ENCODE results near the gene CERS6. TPM values are rescaled to one million over a fixed set of nuclear protein-coding genes. Genes with fewer than 3 reads are reported as not detected.

Gene CERS6
- total and polyA plus RNA-seq, 12 donors, result 5.0 to 110 (median 29.6) TPM

DNA sequence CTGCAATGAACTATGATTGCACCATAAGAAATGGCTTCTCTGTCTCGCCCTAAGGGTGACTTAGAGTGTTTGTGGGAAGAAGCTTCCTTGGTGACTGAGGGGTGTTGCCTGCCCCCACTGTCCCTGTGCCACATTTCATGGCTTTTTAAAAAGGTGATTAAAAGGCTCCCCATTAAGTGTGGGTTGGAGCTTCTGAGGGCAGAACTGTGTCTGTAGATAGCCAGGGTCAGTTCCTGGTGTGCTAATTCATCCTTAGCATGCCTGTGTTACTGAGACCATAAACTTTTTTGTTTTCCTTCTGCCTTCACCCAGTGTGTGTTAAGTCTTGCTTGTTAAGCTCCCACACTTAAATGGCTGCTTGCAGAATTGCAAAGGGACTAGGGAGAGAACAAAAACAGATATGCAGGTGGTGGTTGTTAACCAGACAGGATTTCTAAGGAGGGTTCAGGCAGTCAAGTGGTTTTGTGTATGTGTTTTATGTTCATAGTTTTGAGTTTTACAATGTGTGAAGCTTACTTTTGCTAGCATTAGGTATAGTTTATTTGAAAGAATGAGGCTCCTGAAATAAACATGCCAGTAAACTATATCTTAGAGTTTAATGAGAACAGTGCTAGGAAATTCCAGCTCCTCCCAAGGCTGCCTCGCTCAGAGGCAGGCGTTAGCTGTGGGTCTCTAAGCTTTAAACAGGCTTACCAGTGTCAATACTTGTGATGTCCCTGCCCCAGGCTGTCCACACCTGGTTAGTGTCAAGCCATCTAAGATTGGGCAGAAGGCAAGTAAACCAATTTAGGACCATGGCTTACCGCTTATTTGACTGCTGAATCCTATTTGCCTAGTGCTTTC, 14.5 kb downstream of the CERS6 start:
- DNase-seq, result peak in 1 of 7 donors; percentile 59
- peaks cover 6 to 38% of the 10 kb centered on the region in 2 donors for H3K4me1 ChIP-seq (replicated peaks in 1 of 2)
- 78 to 89% (median 86%) methylated on average over 4 of the region's 4 CpGs for WGBS, 4 donors

DNA sequence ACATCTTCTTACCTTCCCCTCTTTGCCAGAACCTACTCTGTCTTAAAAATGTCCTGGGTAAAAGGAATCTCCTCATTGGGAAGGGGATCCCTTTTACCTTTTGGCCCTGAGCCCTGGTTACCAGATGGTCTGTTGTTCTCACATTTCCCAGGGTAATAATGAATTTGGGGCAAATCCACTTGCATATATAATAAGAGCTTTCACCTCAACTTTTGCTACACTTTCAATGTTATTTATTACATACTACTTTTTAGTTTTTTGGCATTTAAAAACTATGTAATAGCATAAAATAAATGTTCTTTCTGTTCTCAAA, 15.0 kb downstream of the CERS6 start:
- DNase-seq, result no peak
- no peak for TF ChIP-seq POLR2A (IDR thresholded peaks at IDR 0.05)
- TF ChIP-seq, protein P1, sequence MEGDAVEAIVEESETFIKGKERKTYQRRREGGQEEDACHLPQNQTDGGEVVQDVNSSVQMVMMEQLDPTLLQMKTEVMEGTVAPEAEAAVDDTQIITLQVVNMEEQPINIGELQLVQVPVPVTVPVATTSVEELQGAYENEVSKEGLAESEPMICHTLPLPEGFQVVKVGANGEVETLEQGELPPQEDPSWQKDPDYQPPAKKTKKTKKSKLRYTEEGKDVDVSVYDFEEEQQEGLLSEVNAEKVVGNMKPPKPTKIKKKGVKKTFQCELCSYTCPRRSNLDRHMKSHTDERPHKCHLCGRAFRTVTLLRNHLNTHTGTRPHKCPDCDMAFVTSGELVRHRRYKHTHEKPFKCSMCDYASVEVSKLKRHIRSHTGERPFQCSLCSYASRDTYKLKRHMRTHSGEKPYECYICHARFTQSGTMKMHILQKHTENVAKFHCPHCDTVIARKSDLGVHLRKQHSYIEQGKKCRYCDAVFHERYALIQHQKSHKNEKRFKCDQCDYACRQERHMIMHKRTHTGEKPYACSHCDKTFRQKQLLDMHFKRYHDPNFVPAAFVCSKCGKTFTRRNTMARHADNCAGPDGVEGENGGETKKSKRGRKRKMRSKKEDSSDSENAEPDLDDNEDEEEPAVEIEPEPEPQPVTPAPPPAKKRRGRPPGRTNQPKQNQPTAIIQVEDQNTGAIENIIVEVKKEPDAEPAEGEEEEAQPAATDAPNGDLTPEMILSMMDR (IDR thresholded peaks at IDR 0.05), result no peak
- Histone ChIP-seq H3K4me3 (no peak overlapping the region), H3K27me3 (no peaks in the 10 kb centered on the region), H3K36me3 (replicated peaks in 1 of 2) (no peaks in the 10 kb centered on the region), H3K4me1 (replicated peaks in 1 of 2) (peaks cover 2 to 32% of the 10 kb centered on the region in 2 donors), H3K9me3 (replicated peaks in 1 of 3) (no peaks in the 10 kb centered on the region), H3K27ac (no peak overlapping the region)
- intact Hi-C loops (cut with DNase I), result no loop called here

More for the DNA sequence above, 14.5 kb downstream of the CERS6 start:
- intact Hi-C loops (cut with DNase I), result no loop called here
- no peaks in the 10 kb centered on the region for H3K36me3 ChIP-seq (replicated peaks in 1 of 2)
- H3K27ac ChIP-seq, result no peak overlapping the region
- no peaks in the 10 kb centered on the region for H3K9me3 ChIP-seq (replicated peaks in 1 of 3)
- TF ChIP-seq, protein P1 (IDR thresholded peaks at IDR 0.05), result no peak
- TF ChIP-seq POLR2A (IDR thresholded peaks at IDR 0.05), result no peak
- no peaks in the 10 kb centered on the region for H3K27me3 ChIP-seq
- H3K4me3 ChIP-seq, result no peak overlapping the region

DNA sequence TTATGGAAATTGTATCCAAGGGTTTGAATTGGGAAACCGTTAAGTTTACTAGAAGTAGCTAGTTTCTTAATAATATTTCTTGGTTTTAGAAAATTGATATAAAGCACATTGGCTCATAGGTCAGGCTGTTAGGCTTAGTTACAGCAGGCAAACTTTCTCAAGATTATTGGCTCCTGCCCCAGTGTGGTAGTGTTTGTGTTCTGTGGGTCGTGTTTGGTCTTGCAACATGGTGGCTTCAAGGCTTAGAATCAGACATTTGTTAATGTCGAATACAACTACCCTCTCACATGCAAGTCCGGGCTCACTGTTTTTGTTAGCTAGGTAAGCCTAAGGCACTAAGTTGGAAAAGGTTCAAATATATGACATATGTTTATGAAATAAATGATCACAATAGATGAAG, 19.6 kb downstream of the CERS6 start:
- WGBS, 4 donors, result 80 to 92% (median 85%) methylated on average over 4 of the region's 4 CpGs
- H3K27me3 ChIP-seq, result no peaks in the 10 kb centered on the region
- H3K4me1 ChIP-seq (replicated peaks in 1 of 2), result peaks cover 0 to 11% of the 10 kb centered on the region in 2 donors
- TF ChIP-seq, protein P1 (IDR thresholded peaks at IDR 0.05), result no peak
- TF ChIP-seq POLR2A (IDR thresholded peaks at IDR 0.05), result no peak
- H3K9me3 ChIP-seq (replicated peaks in 1 of 3), result no peaks in the 10 kb centered on the region
- intact Hi-C loops (cut with DNase I), result no loop called here
- H3K27ac ChIP-seq, result no peak overlapping the region
- no peak overlapping the region for H3K4me3 ChIP-seq
- no peaks in the 10 kb centered on the region for H3K36me3 ChIP-seq (replicated peaks in 1 of 2)
- DNase-seq, result no peak

DNA sequence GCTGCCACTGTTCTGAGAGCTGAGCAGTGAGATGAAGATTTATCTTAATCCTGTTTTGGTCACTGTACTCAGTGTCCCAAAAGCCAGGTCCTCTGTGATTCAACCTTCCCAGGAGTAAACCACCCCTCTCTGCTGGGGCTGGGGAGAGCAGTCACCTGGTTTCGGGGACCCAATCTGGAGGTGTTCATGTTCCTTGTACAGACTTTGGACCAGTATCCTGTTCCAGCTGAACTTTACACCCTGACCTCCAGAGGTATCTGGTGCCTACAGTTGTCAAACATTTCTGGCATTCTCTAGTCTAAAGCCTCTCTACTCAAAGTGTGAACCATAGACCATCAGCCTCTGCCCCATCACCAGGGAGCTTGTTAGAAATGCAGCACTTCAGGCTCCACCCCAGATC, 22.1 kb downstream of the CERS6 start:
- no peaks in the 10 kb centered on the region for H3K9me3 ChIP-seq (replicated peaks in 1 of 3)
- H3K4me3 ChIP-seq, result no peak overlapping the region
- DNase-seq, result no peak
- no peaks in the 10 kb centered on the region for H3K36me3 ChIP-seq (replicated peaks in 1 of 2)
- H3K27ac ChIP-seq, result no peak overlapping the region
- H3K4me1 ChIP-seq (replicated peaks in 1 of 2), result peaks cover 0 to 5% of the 10 kb centered on the region in 2 donors
- WGBS, 4 donors, result 88 to 100% (median 100%) methylated on average over 1 of the region's 1 CpG
- no peaks in the 10 kb centered on the region for H3K27me3 ChIP-seq
- TF ChIP-seq POLR2A (IDR thresholded peaks at IDR 0.05), result no peak
- TF ChIP-seq, protein P1 (IDR thresholded peaks at IDR 0.05), result no peak
- intact Hi-C loops (cut with DNase I), result no loop called here
